Panc1 (cell line): ENCODE results near the gene CBX2. TPM values are rescaled to one million over a fixed set of nuclear protein-coding genes. Genes with fewer than 3 reads are reported as not detected.

Source experiments
- ATAC-seq: fragments of 200-7000 bp; cut with Tn5 transposase; 2 replicates; pipeline ENCODE4 v1.9.1; 2020; ENCODE audit warnings: mild to moderate bottlenecking, moderate library complexity
- BruUV-seq: library from RNA; stranded (reverse); fragments of 400-500 nt; replicated peaks from 2 replicates; lab custom pipeline; 2021; lab: Mats Ljungman, UMichigan
- CTCF ChIA-PET: fragments of 300-600 bp; sonication (Branson Sonifier 250); formaldehyde crosslinking; loops from one replicate; lab custom pipeline; 2022; ENCODE audit warnings: antibody characterized with exemption; lab: Charles Lee
- POLR2A ChIA-PET: fragments of 300-600 bp; sonication (Branson Sonifier 250); formaldehyde crosslinking; loops from one replicate; lab custom pipeline; 2022; ENCODE audit warnings: antibody characterized with exemption; lab: Charles Lee
- DNase-seq: peaks from one replicate; pipeline ENCODE4 v3.0.0-alpha.2; 2010; ENCODE audit warnings: low read depth, low spot score
- H3K27ac ChIP-seq: 2 replicates; pipeline ENCODE4 v1.5.1; 2011; ENCODE audit warnings: mild to moderate bottlenecking, low read length, inconsistent platforms
- H3K27me3 ChIP-seq: fragments of 200-500 bp; sonication (Bioruptor generic); 2 replicates; pipeline ENCODE4 v1.6.0; 2014; ENCODE audit warnings: low read length, inconsistent platforms; ENCODE audit not compliant: control insufficient read depth, insufficient read depth
- H3K36me3 ChIP-seq: fragments of 200-500 bp; sonication (Bioruptor generic); 2 replicates; pipeline ENCODE4 v1.5.1; 2014; ENCODE audit warnings: inconsistent platforms, mild to moderate bottlenecking, low read length, moderate library complexity; ENCODE audit not compliant: control insufficient read depth, insufficient read depth
- H3K4me1 ChIP-seq: 2 replicates; pipeline ENCODE4 v1.5.1; 2011; ENCODE audit warnings: inconsistent platforms, mild to moderate bottlenecking, low read length, moderate library complexity; ENCODE audit not compliant: control insufficient read depth, insufficient read depth
- H3K4me3 ChIP-seq, 2 experiments: 2 replicates each; pipeline ENCODE4 v1.5.1; 2011 to 2012; ENCODE audit warnings: low read depth in 2 of 2, low read length in 2 of 2, mild to moderate bottlenecking in 2 of 2, inconsistent platforms in 1 of 2, moderate library complexity in 1 of 2
- H3K9me3 ChIP-seq: fragments of 200-500 bp; sonication (Bioruptor generic); 2 replicates; pipeline ENCODE4 v1.5.1; 2014; ENCODE audit warnings: low read depth, mild to moderate bottlenecking, inconsistent platforms, low read length, moderate library complexity; ENCODE audit not compliant: control insufficient read depth, insufficient read depth
- POLR2AphosphoS5 ChIP-seq: IDR thresholded peaks from 2 replicates; pipeline ENCODE4 v1.6.1; 2012; ENCODE audit warnings: mild to moderate bottlenecking, low read depth, low read length, moderate library complexity
- SIN3A ChIP-seq: IDR thresholded peaks from 2 replicates; pipeline ENCODE4 v1.6.1; 2012; ENCODE audit warnings: low read depth, mild to moderate bottlenecking, low read length, moderate library complexity, borderline replicate concordance; ENCODE audit not compliant: insufficient read depth
- TCF7L2 ChIP-seq: IDR thresholded peaks from 2 replicates; pipeline ENCODE4 v1.6.1; 2011; ENCODE audit warnings: mild to moderate bottlenecking, low read depth, low read length, inconsistent platforms
- in situ Hi-C: cut with HindIII; loops from 2 replicates; pipeline ENCODE4 v1.10.0; 2016; ENCODE audit warnings: low sequenced_read_pairs, low pct_unique_long_range_greater_than_20kb
- intact Hi-C: fragments of 100-400 bp; cut with micrococcal nuclease; formaldehyde crosslinking; loops from one replicate; pipeline ENCODE4 v1.10.0; 2022; ENCODE audit not compliant: unreplicated experiment
- total RNA-seq: library from RNA; stranded (reverse); gene quantifications from one replicate; pipeline ENCODE4 v1.2.1, GENCODE V29; 2021; ENCODE audit not compliant: unreplicated experiment
- TF ChIP-seq, protein P1 (sequence below), 2 experiments: IDR thresholded peaks; 2 replicates each; pipeline ENCODE4 v1.6.1; 2011 to 2012; ENCODE audit warnings: low read depth in 2 of 2, control low read depth in 1 of 2, low read length in 1 of 2, mild to moderate bottlenecking in 1 of 2, moderate library complexity in 1 of 2; ENCODE audit not compliant: insufficient read depth in 1 of 2
- TF ChIP-seq, protein P2 (sequence below): fragments of 450-650 bp; IDR thresholded peaks from 2 replicates; pipeline ENCODE4 v1.5.1; 2017; ENCODE audit warnings: mild to moderate bottlenecking

Gene CBX2
- total RNA-seq, 1 experiment from 2014 or later = 9.0 TPM

DNA sequence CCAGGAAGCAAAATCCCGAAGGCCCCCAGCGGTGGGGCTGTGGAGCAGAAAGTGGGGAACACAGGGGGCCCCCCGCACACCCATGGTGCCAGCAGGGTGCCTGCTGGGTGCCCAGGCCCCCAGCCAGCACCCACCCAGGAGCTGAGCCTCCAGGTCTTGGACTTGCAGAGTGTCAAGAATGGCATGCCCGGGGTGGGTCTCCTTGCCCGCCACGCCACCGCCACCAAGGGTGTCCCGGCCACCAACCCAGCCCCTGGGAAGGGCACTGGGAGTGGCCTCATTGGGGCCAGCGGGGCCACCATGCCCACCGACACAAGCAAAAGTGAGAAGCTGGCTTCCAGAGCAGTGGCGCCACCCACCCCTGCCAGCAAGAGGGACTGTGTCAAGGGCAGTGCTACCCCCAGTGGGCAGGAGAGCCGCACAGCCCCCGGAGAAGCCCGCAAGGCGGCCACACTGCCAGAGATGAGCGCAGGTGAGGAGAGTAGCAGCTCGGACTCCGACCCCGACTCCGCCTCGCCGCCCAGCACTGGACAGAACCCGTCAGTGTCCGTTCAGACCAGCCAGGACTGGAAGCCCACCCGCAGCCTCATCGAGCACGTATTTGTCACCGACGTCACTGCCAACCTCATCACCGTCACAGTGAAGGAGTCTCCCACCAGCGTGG, 6.5 kb downstream of the CBX2 start:
- no peak for ATAC-seq
- in situ Hi-C loops = loop anchor here (25.0 kb wide), 1 partner anchor 203 kb away; no protein-coding TSS in a partner anchor
- DNase-seq = no peak
- BruUV-seq = no TSS peak
- intact Hi-C loops = no loop called here
- no peaks in the 10 kb centered on the region for H3K36me3 ChIP-seq
- no peaks in the 10 kb centered on the region for H3K27me3 ChIP-seq
- no peak overlapping the region for H3K27ac ChIP-seq
- peaks cover 3% of the 10 kb centered on the region; the same call in 1 of the 2 replicates for H3K4me1 ChIP-seq
- no peak for TF ChIP-seq POLR2AphosphoS5
- no peak for TF ChIP-seq TCF7L2
- TF ChIP-seq, protein P1, sequence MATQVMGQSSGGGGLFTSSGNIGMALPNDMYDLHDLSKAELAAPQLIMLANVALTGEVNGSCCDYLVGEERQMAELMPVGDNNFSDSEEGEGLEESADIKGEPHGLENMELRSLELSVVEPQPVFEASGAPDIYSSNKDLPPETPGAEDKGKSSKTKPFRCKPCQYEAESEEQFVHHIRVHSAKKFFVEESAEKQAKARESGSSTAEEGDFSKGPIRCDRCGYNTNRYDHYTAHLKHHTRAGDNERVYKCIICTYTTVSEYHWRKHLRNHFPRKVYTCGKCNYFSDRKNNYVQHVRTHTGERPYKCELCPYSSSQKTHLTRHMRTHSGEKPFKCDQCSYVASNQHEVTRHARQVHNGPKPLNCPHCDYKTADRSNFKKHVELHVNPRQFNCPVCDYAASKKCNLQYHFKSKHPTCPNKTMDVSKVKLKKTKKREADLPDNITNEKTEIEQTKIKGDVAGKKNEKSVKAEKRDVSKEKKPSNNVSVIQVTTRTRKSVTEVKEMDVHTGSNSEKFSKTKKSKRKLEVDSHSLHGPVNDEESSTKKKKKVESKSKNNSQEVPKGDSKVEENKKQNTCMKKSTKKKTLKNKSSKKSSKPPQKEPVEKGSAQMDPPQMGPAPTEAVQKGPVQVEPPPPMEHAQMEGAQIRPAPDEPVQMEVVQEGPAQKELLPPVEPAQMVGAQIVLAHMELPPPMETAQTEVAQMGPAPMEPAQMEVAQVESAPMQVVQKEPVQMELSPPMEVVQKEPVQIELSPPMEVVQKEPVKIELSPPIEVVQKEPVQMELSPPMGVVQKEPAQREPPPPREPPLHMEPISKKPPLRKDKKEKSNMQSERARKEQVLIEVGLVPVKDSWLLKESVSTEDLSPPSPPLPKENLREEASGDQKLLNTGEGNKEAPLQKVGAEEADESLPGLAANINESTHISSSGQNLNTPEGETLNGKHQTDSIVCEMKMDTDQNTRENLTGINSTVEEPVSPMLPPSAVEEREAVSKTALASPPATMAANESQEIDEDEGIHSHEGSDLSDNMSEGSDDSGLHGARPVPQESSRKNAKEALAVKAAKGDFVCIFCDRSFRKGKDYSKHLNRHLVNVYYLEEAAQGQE (IDR thresholded peaks at IDR 0.05; ENCODE audit: insufficient read depth in 1 of 2, low read depth in 2 of 2, low read length in 1 of 2) = no peak
- no peak for TF ChIP-seq SIN3A
- TF ChIP-seq, protein P2, sequence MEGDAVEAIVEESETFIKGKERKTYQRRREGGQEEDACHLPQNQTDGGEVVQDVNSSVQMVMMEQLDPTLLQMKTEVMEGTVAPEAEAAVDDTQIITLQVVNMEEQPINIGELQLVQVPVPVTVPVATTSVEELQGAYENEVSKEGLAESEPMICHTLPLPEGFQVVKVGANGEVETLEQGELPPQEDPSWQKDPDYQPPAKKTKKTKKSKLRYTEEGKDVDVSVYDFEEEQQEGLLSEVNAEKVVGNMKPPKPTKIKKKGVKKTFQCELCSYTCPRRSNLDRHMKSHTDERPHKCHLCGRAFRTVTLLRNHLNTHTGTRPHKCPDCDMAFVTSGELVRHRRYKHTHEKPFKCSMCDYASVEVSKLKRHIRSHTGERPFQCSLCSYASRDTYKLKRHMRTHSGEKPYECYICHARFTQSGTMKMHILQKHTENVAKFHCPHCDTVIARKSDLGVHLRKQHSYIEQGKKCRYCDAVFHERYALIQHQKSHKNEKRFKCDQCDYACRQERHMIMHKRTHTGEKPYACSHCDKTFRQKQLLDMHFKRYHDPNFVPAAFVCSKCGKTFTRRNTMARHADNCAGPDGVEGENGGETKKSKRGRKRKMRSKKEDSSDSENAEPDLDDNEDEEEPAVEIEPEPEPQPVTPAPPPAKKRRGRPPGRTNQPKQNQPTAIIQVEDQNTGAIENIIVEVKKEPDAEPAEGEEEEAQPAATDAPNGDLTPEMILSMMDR = no peak
- ChIA-PET CTCF (no interaction called here), POLR2A (no interaction called here)
- no peak overlapping the region for H3K4me3 ChIP-seq
- H3K9me3 ChIP-seq = no peaks in the 10 kb centered on the region

DNA sequence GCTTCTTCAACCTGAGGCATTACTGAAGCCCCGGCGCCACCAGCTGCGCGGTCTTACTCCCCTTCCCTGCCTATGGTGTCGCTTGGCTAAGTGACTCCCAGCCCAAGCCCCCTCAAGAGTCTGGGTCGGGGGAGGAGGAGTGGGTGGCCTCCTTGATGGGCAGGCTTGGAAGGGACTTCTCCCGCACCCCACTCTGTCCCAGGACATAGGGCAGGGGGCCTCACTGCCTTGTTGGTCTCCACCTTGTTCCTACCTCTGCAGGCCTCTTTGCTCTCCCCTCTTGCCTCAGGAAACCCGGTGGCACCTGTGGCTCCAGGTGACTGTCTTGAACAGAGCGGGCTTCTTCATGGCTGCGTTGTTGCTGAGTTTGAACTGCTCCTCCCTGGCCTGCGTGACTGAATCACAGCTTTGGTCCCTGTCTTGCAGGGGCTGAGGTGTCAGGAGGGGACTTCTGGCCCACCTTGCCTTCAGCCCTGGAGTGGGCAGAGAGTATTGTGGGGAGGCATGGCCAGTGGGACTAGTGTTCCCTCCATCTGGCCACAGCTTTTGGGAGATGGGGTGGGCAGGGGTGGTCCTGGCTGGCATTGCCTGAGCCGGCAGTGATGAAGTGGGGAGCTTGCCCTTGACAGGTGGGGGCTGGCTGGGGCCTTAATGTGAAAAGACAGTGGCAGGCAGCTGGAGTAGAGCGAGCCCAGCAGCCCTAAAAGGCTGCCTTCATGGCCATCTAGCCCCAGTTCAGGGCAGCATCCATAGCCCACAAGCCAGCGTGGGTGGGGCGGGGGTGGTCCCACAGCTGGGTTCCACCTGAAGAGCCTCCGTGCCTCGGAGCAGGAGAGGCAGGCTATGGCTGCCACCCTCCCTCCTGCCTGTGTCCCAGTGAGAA, 7.3 kb downstream of the CBX2 start:
- Histone ChIP-seq H3K9me3 (no peaks in the 10 kb centered on the region), H3K4me3 (no peak overlapping the region), H3K27me3 (no peaks in the 10 kb centered on the region), H3K4me1 (peaks cover 3% of the 10 kb centered on the region), H3K36me3 (no peaks in the 10 kb centered on the region), H3K27ac (no peak overlapping the region)
- DNase-seq = no peak
- no TSS peak for BruUV-seq
- ChIA-PET CTCF (no interaction called here), POLR2A (no interaction called here)
- in situ Hi-C loops (loop anchor here (25.0 kb wide), 1 partner anchor 202 kb away; no protein-coding TSS in a partner anchor), intact Hi-C loops (no loop called here)
- no peak for ATAC-seq
- TF ChIP-seq, protein P1 (IDR thresholded peaks at IDR 0.05; ENCODE audit: insufficient read depth in 1 of 2, low read depth in 2 of 2, low read length in 1 of 2) = no peak
- TF ChIP-seq TCF7L2 = no peak
- no peak for TF ChIP-seq POLR2AphosphoS5
- TF ChIP-seq SIN3A = no peak
- TF ChIP-seq, protein P2 = no peak
